DMS79 (cell line): Measurements from ENCODE around the gene CCR5.
"Not testable (repeated sequence)": the region's sequence is repeated elsewhere in the genome, so short reads cannot be mapped to it uniquely, and the experiment has no call there.

Experiments
- DNase-seq: peaks from one replicate; lab custom pipeline; 2025; lab: John Stamatoyannopoulos, UW

CCR5 gene

GRCh38 chr3:46386205-46386604 lies 15.5 kb downstream of the CCR5 start:
- DNase-seq: no peak

GRCh38 chr3:46388847-46389246 lies 18.1 kb downstream of the CCR5 start:
- DNase-seq: not testable (repeated sequence)

DNA sequence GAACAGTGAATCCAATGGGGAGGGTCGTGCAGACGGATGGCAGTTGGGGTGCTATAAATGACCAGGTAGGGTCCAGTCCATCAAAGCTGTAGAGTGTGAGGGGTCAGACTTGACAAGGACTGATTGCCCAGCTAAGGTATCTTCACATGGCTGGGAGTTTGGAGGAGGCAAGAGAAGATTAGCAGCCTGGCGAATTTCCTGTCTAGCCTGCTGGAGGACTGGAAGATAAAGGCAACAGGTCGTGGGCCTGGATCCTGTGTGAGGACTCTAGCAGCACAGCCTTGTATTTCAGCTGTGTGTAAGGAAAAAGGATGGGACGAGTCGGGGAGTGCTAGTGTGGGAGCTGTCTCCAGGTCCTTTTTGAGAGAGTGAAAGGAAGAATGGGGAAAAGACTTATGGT lies 18.6 kb downstream of the CCR5 start:
- no peak for DNase-seq

DNA sequence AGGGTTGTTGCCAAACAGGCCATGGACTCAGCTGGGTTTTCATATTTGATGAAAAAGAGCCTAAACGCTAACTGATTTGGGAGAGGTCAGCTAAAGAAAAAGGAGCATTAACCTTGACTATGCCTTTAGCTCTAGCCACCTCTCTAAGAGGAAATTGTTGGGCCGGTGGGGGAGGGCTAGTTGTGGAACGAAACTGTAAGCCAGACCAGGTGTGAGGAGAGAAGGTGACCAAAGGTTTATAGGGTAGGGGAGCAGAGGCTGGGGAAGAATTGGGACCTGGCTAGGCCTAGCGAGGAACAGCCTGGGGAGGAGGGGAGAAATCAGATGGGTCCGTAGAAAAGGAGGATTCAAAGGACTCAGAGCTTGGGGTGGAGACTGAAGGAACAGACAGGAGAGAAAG lies 20.8 kb downstream of the CCR5 start:
- not testable (repeated sequence) for DNase-seq

- DNase-seq: no peak
These were observed 22.3 kb downstream of the CCR5 start for GRCh38 chr3:46393011-46393410.

GRCh38 chr3:46393554-46394434 lies 23.0 kb downstream of the CCR5 start:
- DNase-seq: no peak

- no peak for DNase-seq
These were observed 24.5 kb downstream of the CCR5 start for GRCh38 chr3:46395210-46395661.

DNA sequence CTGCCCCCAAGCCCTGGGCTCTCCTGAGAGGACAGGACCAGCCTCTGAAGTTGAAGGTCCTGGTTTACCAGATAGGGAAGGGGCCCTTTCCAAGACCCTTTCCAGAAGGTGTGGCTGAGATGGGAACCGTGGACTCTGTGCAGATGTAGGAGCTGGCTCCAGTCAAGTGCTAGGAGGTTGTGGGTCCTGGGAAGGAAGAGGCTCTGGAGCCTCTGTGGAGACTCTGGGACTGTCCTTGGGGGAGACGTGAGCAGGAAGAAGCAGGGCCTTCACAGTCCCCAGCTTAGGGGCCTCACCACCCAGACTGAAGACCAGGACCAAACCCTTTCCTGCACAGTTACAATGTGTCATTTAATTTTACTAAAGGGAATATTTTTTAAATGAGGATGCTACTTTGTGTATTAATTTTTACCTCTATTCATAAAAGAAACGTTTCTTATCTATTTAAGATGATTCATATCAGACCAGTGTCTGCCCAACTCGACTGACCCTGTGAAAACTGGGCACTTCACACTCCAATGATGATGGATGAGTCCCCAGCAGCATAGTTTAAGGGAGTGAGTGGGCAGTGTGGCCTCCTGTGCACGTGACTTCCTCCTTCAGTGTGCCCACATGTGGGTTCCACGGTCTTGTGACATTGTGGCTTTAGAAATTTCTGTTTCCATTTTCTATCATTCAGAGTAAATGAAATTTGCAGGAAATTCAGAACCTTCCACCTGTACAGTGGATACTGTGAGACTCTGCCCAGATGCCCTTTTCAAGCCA lies 25.2 kb downstream of the CCR5 start:
- DNase-seq: no peak

DNA sequence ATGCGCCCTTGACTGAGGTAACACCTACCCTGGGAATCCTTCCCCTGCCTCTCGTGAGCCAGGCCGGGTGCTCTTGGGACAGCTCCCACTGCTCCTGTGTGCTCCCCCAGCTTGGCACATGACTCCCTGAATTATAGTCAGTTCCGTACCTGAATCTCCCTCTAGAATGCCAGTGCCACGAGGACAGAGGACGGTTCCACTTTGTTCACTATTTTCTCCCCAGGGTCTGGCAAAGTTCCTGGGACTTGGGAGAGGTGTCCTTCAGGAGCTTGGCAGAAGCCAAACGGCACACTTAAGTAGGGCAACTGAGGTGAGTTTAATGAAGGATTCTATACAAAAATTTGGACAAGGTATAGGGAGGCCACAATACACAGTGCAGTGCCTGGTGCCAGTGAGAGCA lies 26.4 kb downstream of the CCR5 start:
- no peak for DNase-seq

- no peak for DNase-seq
These were observed 27.6 kb downstream of the CCR5 start for GRCh38 chr3:46398186-46398955.

DNA sequence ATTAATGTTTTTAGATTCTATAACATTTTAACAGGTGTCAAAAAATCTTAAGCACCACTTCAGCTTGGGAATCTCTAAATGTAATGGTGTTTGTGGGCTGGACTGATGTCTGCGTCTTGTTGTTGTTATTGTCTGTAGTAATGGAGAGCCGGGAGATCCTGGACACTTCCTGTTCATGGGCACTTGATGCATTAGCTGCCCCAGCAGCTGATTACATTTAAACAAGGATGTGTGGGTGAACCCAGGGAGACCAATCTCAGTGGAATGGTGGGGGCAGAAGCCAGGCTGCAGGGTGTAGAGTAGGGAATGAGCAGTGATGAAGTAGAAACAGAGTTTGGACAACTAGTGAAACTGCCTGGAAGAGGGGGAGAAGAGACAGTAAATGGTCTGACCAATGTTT lies 28.4 kb downstream of the CCR5 start:
- no peak for DNase-seq

GRCh38 chr3:46399557-46399956 lies 28.8 kb downstream of the CCR5 start:
- DNase-seq: no peak

DNA sequence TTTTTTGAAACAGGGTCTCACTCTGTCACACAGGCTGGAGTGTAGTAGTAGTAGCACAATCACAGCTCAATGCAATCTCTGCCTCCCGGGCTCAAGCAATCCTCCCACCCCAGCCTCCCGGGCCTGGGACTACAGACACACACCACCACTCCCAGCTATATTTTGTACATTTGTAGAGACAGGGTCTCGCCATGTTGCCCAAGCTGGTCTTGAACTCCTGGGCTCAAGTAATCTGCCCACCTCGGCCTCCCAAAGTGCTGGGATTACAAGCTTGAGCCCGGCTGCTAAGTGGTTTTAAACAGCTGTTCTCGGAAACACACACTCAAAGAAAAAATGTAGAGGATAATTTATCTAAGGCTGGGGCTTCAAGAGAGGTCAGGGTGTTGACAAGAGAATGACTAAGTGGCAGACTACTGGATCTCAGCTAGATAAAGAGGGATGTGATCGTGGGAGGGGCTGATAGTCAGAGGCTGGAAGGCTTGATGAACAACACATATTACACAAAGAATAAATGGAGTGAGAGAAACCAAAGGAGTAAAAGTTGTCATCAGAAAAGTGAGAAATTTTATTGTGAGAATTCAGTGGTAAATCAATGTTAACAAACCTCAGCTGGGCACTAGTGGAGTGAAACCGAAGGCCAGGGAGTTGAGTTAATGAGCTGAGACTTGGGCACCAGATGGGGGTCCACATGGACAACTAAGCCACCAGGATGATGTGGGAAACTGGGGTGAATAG lies 29.4 kb downstream of the CCR5 start:
- DNase-seq: no peak

GRCh38 chr3:46400846-46401245 lies 30.1 kb downstream of the CCR5 start:
- no peak for DNase-seq

GRCh38 chr3:46401579-46401978 lies 30.8 kb downstream of the CCR5 start:
- DNase-seq: no peak

- DNase-seq: not testable (repeated sequence)
These were observed 32.2 kb downstream of the CCR5 start for GRCh38 chr3:46402902-46403301.

DNA sequence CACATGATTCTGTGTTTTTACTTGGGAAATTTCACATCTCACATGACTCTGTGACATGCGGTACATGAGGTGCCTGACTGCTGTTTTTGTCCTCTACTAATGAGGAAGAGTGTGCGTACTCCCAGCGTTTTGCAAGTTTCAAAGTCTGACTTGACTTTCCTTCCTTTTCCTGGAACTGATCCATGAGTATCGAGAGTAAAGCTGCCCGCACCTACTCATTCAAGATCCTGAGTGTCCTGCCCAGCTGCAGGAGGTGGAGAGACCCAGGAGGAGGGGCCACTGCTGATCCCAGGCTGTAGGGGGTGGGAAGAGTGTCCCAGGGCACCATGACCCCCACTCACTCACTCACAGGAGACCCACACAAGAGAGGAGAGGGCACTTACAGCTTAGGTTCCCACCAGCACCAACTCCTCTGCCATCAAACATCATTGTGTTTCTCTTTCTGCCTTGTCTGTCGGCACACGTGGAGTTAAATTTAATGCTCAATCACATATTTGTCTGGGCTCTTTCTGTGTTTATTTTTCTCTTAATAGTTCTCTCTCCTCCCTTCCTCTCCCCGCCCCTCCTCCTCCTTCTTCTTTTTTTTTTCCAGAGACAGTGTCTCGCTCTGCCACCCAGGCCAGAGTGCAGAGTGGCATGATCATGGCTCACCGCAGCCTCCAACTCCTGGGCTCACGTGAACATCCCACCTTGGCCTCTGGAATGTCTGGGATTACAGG lies 34.7 kb downstream of the CCR5 start:
- DNase-seq: no peak

- DNase-seq: no peak
These were observed 35.7 kb downstream of the CCR5 start for GRCh38 chr3:46406443-46406787.

DNA sequence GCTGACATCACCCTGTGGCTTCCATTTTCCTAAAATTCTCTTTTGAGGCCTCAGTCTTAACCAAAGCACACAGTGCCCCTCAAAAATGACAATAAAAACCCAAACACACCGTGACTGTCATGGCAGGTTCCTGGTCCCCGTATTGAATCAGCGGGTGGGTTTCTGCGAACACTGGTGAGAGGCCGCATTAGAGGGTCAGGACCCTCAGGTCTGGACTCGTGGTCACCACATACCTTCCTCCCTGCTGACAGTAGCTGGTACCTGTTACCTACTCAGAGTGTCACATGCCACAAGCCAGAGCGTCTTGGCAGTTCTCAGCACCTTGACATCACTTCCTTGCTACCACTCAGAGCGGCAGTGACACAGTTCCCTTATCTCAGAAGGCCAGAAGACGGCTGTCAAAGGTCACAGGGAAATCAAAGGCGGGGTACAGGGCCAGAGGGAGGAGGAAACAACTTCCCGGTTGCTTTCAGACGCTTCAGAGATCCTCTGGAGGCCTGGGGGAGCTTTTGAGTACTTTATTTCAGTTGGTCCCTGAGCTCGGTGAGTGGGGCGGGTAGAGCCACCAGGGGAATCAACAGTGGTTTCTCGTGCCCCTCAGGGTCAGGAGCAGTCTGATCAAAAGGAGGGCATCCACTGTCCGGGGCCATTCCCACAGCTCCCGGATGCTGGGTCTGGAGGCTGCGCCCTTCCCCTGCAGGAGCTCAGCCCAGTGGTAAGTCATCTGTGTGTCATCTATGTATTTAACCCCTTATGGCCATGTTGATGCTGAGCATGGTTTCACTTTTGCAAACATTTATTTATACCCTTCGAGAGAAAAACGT lies 36.3 kb downstream of the CCR5 start, which contains the start of the genes CCR5AS and CCRL2:
TSS of gene CCR5AS (minus strand) at position 279 of the 824 bp plus-strand sequence.
TSS of gene CCRL2 (plus strand) at position 472 of the 824 bp plus-strand sequence. CDS start 821 bp downstream, outside the sequence.
- no peak for DNase-seq

DNA sequence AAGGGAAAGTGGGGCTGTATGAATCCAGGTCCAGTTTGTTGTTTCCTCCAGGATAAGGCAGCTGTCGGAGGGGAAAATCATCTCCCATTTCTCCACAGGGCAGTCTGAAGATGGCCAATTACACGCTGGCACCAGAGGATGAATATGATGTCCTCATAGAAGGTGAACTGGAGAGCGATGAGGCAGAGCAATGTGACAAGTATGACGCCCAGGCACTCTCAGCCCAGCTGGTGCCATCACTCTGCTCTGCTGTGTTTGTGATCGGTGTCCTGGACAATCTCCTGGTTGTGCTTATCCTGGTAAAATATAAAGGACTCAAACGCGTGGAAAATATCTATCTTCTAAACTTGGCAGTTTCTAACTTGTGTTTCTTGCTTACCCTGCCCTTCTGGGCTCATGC lies 37.2 kb downstream of the CCR5 start:
- DNase-seq: no peak
